ENCODE results near the gene HRH2. TPM values are rescaled to one million over a fixed set of nuclear protein-coding genes. Genes with fewer than 3 reads are reported as not detected.

HRH2 gene
- total and polyA plus RNA-seq, 3 donors from 2014 or later, result 0.47 to 1.4 (median 1.3) TPM

DNA sequence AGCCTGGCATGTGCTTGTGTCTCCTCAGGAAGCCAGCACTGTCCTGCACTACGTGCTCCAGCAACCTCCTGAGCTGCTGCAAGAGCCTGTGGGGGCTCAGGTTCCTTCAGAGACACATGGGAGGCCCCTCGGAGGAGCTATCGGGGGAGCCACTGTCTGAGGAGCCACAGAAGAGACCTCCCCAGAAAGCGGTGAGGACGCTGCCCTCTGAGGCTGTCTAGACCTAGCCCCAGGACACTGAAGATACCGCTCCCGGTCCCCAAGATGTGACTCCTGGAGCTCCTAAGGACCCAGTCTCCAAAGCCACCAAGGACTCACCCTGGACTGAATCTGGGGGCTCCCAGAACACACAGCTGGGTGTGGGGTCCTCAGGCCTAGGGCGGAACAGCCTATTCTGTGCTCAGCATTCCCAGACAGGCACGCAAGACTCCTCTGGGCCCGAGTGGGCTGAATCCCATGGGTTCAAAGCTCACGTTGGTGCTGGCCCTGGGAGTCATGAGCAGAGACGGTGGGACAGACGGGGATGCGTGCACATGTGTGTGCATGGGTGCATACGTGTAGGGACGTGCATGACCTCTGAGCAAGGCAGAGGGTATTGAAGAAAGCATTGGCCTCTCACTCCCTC lies 50.0 kb downstream of the HRH2 start:
- 84 to 94% methylated on average over 7 to 16 of the region's 16 CpGs for WGBS, 2 donors
- H3K9me3 ChIP-seq, result no peaks in the 10 kb centered on the region
- TF ChIP-seq, protein P1, sequence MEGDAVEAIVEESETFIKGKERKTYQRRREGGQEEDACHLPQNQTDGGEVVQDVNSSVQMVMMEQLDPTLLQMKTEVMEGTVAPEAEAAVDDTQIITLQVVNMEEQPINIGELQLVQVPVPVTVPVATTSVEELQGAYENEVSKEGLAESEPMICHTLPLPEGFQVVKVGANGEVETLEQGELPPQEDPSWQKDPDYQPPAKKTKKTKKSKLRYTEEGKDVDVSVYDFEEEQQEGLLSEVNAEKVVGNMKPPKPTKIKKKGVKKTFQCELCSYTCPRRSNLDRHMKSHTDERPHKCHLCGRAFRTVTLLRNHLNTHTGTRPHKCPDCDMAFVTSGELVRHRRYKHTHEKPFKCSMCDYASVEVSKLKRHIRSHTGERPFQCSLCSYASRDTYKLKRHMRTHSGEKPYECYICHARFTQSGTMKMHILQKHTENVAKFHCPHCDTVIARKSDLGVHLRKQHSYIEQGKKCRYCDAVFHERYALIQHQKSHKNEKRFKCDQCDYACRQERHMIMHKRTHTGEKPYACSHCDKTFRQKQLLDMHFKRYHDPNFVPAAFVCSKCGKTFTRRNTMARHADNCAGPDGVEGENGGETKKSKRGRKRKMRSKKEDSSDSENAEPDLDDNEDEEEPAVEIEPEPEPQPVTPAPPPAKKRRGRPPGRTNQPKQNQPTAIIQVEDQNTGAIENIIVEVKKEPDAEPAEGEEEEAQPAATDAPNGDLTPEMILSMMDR (IDR thresholded peaks at IDR 0.05), result no peak
- TF ChIP-seq POLR2A (IDR thresholded peaks at IDR 0.05), result no peak
- intact Hi-C loops (cut with DNase I; ENCODE audit: low total_unique reads), result no loop called here
- H3K27ac ChIP-seq, result no peak overlapping the region
- H3K27me3 ChIP-seq, result no peaks in the 10 kb centered on the region
- no peaks in the 10 kb centered on the region for H3K36me3 ChIP-seq (ENCODE audit: low read depth, missing control alignments)
- H3K4me3 ChIP-seq, result no peak overlapping the region
- DNase-seq, result peak; percentile 1
- H3K4me1 ChIP-seq, result no peaks in the 10 kb centered on the region

DNA sequence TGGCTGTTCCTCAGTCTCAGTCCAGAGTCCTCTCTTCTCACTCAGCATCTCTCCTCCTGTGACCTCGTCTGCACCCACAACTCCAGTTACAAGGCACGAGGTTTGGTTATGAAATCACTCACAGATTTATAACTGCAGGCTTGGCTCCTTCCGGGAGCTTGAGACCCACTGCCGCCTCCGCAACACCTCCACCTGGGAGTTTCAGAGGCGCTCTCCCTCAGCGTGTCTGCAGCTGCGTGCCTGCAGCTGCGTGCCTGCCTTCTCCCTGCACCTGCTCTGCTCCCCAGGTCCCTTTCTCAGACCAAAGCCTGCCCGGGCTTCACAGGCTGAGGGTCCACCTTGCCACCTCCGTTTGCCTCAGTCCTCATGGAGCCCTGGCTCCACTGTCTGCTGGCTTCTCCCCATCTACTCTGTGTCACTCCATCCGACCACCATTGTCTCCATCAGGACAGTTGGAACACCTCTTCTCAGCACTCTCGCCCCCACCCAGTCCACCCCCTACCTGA lies 51.5 kb downstream of the HRH2 start:
- intact Hi-C loops (cut with DNase I; ENCODE audit: low total_unique reads), result no loop called here
- DNase-seq, result no peak
- H3K4me3 ChIP-seq, result no peak overlapping the region
- no peaks in the 10 kb centered on the region for H3K36me3 ChIP-seq (ENCODE audit: low read depth, missing control alignments)
- H3K9me3 ChIP-seq, result no peaks in the 10 kb centered on the region
- 84 to 86% methylated on average over 13 of the region's 13 CpGs for WGBS, 2 donors
- no peaks in the 10 kb centered on the region for H3K4me1 ChIP-seq
- H3K27ac ChIP-seq, result no peak overlapping the region
- H3K27me3 ChIP-seq, result no peaks in the 10 kb centered on the region
- TF ChIP-seq, protein P1 (IDR thresholded peaks at IDR 0.05), result no peak
- TF ChIP-seq POLR2A (IDR thresholded peaks at IDR 0.05), result no peak

DNA sequence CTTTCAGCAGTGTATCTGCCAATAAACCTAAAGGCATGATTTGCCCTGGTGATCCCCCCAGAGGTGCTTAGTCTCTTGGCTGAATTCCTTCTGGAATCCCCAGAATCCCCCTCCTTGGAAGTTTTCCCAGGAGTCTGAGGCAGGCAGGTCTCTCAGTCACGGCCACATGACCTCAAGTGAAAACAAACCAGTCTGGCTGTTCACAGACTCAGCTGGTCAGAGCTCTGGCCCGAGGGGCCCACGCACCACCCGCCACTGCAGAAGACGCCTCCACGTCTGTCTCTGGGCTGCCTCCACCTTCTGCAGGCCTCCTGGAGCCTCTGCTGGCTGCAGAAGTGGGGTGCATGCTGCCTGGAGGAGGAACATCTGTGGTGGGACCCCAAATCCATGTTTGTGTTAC lies 52.5 kb downstream of the HRH2 start:
- H3K27ac ChIP-seq, result no peak overlapping the region
- WGBS, 2 donors, result 71 to 72% methylated on average over 6 of the region's 6 CpGs

DNA sequence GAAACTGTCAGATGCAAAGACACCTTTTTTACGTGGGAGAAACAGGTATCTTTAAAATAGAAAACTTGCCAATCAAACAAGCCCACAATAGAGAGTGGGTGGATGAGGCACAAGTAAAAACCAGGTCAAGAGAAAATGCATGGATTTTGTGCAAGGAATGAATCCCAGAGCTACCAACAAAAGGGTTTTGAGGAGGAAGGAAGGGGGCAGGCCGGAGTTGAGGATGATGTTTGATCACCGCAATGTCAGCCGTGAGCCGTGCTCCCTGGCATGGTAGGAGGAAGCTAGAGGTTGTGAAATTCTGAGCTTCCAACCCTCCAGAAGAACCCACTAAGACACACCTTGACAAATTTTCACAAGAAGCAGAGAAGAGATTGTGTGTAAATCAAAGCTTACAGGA lies 53.2 kb downstream of the HRH2 start:
- WGBS, 2 donors, result 79 to 85% methylated on average over 5 of the region's 5 CpGs

More for the DNA sequence above, 52.5 kb downstream of the HRH2 start:
- H3K9me3 ChIP-seq, result no peaks in the 10 kb centered on the region
- TF ChIP-seq, protein P1 (IDR thresholded peaks at IDR 0.05), result no peak
- no peak for TF ChIP-seq POLR2A (IDR thresholded peaks at IDR 0.05)
- H3K4me3 ChIP-seq, result no peak overlapping the region
- no peaks in the 10 kb centered on the region for H3K27me3 ChIP-seq
- H3K36me3 ChIP-seq (ENCODE audit: low read depth, missing control alignments), result no peaks in the 10 kb centered on the region
- no peaks in the 10 kb centered on the region for H3K4me1 ChIP-seq
- intact Hi-C loops (cut with DNase I; ENCODE audit: low total_unique reads), result no loop called here
- DNase-seq, result no peak

More for the DNA sequence above, 53.2 kb downstream of the HRH2 start:
- intact Hi-C loops (cut with DNase I; ENCODE audit: low total_unique reads), result no loop called here
- H3K9me3 ChIP-seq, result no peaks in the 10 kb centered on the region
- no peaks in the 10 kb centered on the region for H3K27me3 ChIP-seq
- no peak for TF ChIP-seq POLR2A (IDR thresholded peaks at IDR 0.05)
- TF ChIP-seq, protein P1 (IDR thresholded peaks at IDR 0.05), result no peak
- no peak overlapping the region for H3K4me3 ChIP-seq
- no peaks in the 10 kb centered on the region for H3K4me1 ChIP-seq
- no peaks in the 10 kb centered on the region for H3K36me3 ChIP-seq (ENCODE audit: low read depth, missing control alignments)
- no peak for DNase-seq
- H3K27ac ChIP-seq, result no peak overlapping the region
